ENCODE data around the gene ERF. TPM values are rescaled to one million over a fixed set of nuclear protein-coding genes. Genes with fewer than 3 reads are reported as not detected.

ERF gene
- total and polyA plus RNA-seq, 4 donors, result 24.2 to 53.6 (median 43.0) TPM

DNA sequence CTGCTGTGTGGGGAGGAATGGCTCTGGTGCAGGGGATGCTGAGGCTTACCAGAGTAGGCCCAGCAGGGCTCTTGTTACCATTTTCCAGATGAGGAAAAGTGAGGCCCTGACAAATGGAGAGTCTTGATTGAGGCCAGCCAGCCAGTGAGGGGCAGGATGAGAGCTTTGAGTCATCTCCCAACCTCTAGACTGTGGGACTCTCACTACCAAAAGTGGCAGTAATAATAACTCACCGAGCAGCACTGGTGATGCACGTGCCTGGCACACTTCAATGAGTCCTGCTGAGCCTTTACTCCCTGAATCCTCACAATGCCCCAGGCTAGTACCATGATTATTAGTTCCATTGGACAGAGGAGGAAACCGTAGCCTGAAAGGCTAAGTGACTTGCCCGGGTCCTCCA lies 21.9 kb upstream of the ERF start:
- 89 to 92% methylated on average over 4 of the region's 4 CpGs for WGBS, 2 donors
- DNase-seq (no peak), ATAC-seq (ENCODE audit: insufficient read depth, low FRiP score) (no peak)
- H3K36me3 ChIP-seq (ENCODE audit: control insufficient read depth in 4 of 4, insufficient read depth in 4 of 4, low read length in 4 of 4), result peaks cover 4 to 32% (median 19%) of the 10 kb centered on the region in 4 donors
- H3K9me3 ChIP-seq (ENCODE audit: control insufficient read depth in 4 of 4, insufficient read depth in 3 of 4, low read length in 3 of 4), result no peaks in the 10 kb centered on the region
- H3K4me1 ChIP-seq (ENCODE audit: control insufficient read depth in 5 of 5, insufficient read depth in 5 of 5, low read length in 5 of 5), result peaks cover 13 to 34% (median 20%) of the 10 kb centered on the region in 5 donors
- H3K4me3 ChIP-seq, result no peak overlapping the region
- TF ChIP-seq CTCF (IDR thresholded peaks at IDR 0.05; ENCODE audit: control extremely low read depth, extremely low read depth), result no peak
- H3K9ac ChIP-seq (ENCODE audit: insufficient read depth in 1 of 2, low read length in 2 of 2), result no peak overlapping the region
- no peaks in the 10 kb centered on the region for H3K27me3 ChIP-seq (ENCODE audit: control insufficient read depth in 3 of 3, insufficient read depth in 3 of 3, low read length in 2 of 3)
- no peak overlapping the region for H3K27ac ChIP-seq (ENCODE audit: low read depth in 1 of 2, low read length in 1 of 2)

- no peak for TF ChIP-seq CTCF (IDR thresholded peaks at IDR 0.05; ENCODE audit: control extremely low read depth, extremely low read depth)
- Histone ChIP-seq H3K9ac (ENCODE audit: insufficient read depth in 1 of 2, low read length in 2 of 2) (no peak overlapping the region), H3K4me3 (no peak overlapping the region), H3K27me3 (ENCODE audit: control insufficient read depth in 3 of 3, insufficient read depth in 3 of 3, low read length in 2 of 3) (no peaks in the 10 kb centered on the region), H3K27ac (ENCODE audit: low read depth in 1 of 2, low read length in 1 of 2) (peak overlapping the region in 1 of 2 donors; percentile 15), H3K36me3 (ENCODE audit: control insufficient read depth in 4 of 4, insufficient read depth in 4 of 4, low read length in 4 of 4) (peaks cover 4 to 34% (median 19%) of the 10 kb centered on the region in 4 donors), H3K4me1 (ENCODE audit: control insufficient read depth in 5 of 5, insufficient read depth in 5 of 5, low read length in 5 of 5) (peaks cover 11 to 29% (median 15%) of the 10 kb centered on the region in 5 donors), H3K9me3 (ENCODE audit: control insufficient read depth in 4 of 4, insufficient read depth in 3 of 4, low read length in 3 of 4) (no peaks in the 10 kb centered on the region)
- DNase-seq (no peak), ATAC-seq (ENCODE audit: insufficient read depth, low FRiP score) (no peak)
- WGBS, 2 donors, result 38 to 42% methylated on average over 3 of the region's 3 CpGs
Observed at GRCh38 chr19:42276284-42276683, 21.4 kb upstream of the ERF start.

DNA sequence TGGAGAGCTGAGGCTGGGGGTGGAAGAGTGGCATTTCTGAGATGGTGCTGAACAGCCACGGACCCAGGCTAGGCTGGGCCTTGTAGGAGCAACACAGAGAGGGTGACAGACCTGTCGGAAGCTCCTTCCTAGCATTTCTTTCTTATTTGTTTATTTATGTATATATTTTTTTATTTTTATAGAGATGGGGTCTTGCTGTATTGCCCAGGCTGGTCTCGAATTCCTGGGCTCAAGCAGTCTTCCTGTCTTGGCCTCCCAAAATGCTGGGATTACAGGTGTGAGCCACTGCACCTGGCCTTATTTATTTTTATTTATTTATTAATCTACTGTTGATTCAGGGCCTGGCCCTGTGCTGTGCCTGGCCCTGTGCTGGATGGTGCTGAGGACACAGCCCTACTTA lies 20.6 kb upstream of the ERF start:
- ATAC-seq (ENCODE audit: insufficient read depth, low FRiP score), result no peak
- H3K9ac ChIP-seq (ENCODE audit: insufficient read depth in 1 of 2, low read length in 2 of 2), result no peak overlapping the region

More for the DNA sequence above, 20.6 kb upstream of the ERF start:
- 91 to 97% methylated on average over 3 of the region's 3 CpGs for WGBS, 2 donors
- Histone ChIP-seq H3K4me3 (no peak overlapping the region), H3K27ac (ENCODE audit: low read depth in 1 of 2, low read length in 1 of 2) (no peak overlapping the region), H3K27me3 (ENCODE audit: control insufficient read depth in 3 of 3, insufficient read depth in 3 of 3, low read length in 2 of 3) (no peaks in the 10 kb centered on the region), H3K36me3 (ENCODE audit: control insufficient read depth in 4 of 4, insufficient read depth in 4 of 4, low read length in 4 of 4) (peaks cover 4 to 34% (median 19%) of the 10 kb centered on the region in 4 donors), H3K9me3 (ENCODE audit: control insufficient read depth in 4 of 4, insufficient read depth in 3 of 4, low read length in 3 of 4) (no peaks in the 10 kb centered on the region), H3K4me1 (ENCODE audit: control insufficient read depth in 5 of 5, insufficient read depth in 5 of 5, low read length in 5 of 5) (peaks cover 11 to 33% (median 19%) of the 10 kb centered on the region in 5 donors)
- no peak for DNase-seq
- TF ChIP-seq CTCF (IDR thresholded peaks at IDR 0.05; ENCODE audit: control extremely low read depth, extremely low read depth), result no peak
